ENCODE measurements around the gene TRAPPC6A.

The TRAPPC6A gene, protein sequence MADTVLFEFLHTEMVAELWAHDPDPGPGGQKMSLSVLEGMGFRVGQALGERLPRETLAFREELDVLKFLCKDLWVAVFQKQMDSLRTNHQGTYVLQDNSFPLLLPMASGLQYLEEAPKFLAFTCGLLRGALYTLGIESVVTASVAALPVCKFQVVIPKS

DNA sequence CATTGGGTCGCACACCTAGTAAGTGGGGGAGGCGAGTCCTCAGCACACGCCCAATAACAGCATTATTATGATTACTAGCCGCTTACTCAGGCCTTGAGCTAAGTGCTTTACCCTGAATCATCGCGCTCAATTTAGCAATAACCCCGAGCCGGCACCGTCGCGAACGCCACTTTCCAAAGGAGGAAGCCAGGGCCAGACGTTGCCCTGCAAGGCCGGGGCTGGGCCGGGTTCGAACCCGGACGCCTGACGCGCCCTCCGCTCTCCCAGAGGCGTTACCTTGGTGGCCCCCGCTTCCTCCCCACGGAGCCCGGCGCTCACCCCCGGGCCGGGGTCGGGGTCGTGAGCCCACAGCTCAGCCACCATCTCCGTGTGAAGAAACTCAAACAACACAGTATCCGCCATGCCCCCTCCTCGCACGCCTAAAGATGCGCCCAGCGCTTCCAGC is at the start of gene TRAPPC6A:
TRAPPC6A (minus strand) TSS at position 421 of the 445 bp plus-strand sequence; CDS start at position 402, 19 bp downstream.
- DNase-seq (ENCODE audit: low read depth in 2 of 2): no peak

GRCh38 chr19:45224645-45225044 is 46.6 kb upstream of the TRAPPC6A start:
- DNase-seq (ENCODE audit: low read depth in 2 of 2): no peak

- no peak for DNase-seq (ENCODE audit: low read depth in 2 of 2)
These were observed 45.8 kb upstream of the TRAPPC6A start for GRCh38 chr19:45223879-45224278.

GRCh38 chr19:45222724-45223123 is 44.7 kb upstream of the TRAPPC6A start:
- DNase-seq (ENCODE audit: low read depth in 2 of 2): no peak

DNA sequence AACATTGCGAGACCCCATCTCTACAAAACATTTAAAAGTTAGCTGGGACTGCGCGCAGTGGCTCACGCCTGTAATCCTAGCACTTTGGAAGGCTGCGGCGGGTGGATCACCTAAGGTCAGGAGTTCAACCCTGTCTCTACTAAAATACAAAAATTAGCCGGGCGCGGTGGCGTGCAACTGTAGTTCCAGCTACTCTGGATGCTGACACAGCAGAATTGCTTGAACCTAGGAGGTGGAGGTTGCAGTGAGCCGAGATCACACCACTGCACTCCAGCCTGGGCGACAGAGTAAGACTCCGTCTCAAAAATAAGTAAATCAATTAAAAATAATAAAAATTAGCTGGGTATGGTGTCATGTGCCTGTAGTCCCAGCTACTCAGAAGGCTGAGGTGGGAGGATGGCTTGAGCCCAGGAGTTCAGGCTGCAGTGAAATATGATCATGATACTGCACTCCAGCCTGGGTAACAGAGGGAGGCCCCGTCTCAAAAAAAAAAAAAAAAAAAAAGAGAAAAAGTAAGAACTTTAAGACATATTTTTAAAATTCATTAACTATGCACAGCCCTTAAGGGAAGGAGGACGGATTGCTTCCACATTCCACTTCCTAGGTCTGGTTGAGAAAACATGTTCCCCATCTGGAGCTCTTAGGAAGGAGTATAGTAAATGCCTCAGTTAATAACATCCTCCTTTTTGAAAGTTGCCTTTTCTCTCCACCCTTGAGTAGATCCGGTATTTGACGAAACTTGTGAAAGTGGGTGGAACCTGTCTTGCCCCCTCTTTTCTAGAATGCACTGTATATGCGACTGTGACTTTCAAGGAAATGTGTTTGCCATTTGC is 41.1 kb upstream of the TRAPPC6A start:
- no peak for DNase-seq (ENCODE audit: low read depth in 2 of 2)

DNA sequence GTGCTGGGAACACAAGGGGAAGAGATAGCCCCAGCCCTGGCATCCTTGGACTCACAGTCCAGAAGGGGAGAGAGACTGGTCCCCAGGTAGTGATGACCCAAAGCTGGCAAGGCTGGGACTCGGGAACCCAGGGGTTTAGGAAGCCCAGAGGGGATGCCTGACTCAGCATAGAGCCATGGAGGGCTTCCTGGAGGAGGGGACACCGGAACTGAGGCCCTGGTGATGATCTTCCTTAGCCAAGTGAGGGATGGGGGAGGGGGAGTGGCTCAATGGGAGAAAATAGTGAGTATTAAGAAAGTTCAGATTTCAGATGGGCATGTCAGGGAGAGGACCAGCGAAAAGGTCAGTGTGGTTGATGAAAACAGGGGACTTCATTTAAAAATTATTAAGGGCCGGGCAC is 40.4 kb upstream of the TRAPPC6A start:
- DNase-seq (ENCODE audit: low read depth in 2 of 2): no peak

DNA sequence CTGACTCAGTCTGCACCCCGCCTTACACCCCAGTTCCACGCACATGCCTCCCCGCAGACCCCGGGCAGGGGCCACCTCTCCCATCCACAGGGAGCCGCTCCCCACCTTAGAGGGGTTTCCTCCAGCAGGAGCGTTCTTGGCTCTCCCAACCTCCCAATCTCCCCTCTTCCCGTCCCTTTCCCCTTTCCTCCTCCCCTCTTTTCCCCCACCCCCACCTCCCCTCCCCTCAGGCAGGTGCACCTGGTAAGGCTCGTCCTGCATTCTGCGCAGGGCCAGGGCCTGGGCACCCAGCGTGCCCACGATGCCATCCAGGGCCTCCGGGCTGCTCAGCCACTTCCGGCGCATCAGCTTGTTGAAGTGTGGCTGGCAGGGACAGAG is 39.9 kb upstream of the TRAPPC6A start:
- no peak for DNase-seq (ENCODE audit: low read depth in 2 of 2)

DNA sequence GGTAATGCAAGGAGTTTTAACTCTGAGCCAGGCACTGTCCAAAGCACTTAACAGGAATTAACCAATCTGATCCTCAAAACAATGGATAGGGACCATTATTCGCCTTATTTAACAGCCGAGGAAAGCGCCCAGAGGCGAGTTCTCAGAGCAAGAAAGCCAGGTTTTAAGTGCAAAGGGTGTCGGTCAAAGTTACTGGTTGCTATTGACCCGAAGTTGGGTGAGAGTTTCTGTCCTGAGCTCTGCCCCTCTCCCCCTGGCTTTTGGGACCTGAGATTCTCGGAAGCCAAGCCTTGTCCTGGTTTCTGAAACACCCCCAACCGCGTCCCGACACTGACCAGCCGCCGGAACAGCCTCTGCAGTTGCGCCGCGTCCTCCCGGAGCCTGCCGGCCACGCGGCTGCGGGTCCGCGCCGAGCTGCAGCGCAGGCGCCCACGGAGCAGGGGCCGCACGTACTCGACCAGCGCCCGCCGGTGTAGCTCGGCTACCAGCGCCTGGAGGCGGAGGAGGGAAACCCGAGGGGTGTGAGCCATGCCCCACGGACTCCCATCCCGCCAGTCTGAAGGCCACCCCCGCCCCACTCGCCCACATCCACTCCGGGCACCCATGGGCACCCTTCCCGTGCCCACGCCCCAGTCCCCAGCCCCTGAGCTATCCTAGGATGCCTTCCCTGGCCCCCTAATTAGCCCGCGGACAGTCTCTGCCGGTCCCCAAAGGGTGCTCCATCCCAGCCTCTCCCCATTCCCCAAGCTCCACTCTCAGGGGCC is 39.3 kb upstream of the TRAPPC6A start:
- DNase-seq (ENCODE audit: low read depth in 2 of 2): no peak

DNA sequence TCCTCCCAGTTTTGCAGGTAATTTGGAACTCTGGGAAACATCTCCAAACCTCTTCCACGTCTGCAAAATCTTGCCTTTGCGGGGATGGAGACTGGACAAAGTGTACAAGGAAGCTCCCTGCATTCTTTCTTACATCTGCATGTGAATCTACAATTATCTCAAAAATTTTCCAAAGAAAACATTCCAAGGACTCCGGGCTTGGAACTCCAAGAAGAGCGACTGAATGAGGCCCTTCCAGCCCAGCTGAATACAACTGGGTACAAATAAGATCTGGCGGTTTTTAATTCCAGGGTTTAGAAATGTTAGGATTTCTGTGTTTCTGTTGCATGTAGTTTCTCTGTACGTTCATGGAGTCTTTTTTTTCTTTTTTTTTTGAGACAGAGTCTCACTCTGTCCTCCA is 38.6 kb upstream of the TRAPPC6A start:
- DNase-seq (ENCODE audit: low read depth in 2 of 2): no peak

DNA sequence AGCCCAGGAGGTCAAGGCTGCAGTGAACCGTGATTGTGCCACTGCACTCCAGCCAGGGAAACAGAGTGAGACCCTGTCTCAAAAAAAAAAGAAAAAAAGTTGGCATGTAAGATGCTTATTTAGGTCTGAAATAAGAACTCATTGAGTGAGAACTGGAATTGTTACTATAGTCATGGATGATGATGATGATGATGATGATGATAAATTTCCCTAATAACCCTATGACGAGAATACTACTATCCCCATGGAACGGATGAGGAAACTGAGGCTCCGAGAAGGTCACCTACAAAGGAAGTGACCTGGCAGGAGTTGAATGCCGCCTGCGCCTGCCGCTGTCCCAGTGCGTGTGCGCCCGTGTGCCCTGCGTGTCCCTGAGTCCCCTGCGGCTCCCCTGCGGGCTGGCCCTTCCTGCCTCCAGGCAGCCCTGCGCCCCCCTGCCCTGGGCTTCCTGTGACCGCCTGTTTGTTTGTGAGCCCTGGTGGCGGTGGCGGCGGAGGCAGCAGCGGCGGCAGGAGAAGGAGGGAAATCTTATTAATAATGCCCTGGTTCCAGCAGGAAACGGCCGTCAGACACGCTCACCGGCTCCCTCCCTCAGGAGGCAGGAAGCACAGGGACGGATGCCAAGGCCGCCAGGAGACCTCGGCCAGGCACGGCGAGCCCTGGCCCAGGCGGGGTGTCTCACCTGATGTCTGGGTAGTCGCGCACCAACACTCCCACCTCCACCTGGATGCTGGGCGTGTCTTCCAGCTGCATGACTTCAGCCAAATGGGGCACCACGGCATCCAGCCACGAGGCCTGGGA is 37.6 kb upstream of the TRAPPC6A start:
- DNase-seq (ENCODE audit: low read depth in 2 of 2): no peak

DNA sequence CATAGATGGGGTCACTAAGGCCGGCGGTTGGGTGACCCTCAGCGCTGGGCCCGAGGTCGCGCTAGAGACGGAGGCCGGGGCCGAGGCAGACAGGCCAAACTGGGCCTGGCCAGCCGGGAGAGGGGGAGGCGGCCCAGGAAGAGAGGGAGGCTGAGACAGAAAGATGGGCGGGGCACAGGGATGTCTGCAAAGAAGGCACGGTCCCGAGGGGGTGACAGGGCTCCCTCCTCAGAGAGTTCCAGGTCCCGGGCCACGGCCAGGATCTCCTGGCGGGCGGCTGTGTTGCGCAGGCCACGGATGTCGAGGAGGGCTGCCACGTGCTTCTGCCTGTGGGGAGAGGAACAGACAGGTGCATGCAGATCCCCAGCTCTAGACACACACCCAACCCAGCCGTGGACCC is 35.0 kb upstream of the TRAPPC6A start:
- DNase-seq (ENCODE audit: low read depth in 2 of 2): no peak

DNA sequence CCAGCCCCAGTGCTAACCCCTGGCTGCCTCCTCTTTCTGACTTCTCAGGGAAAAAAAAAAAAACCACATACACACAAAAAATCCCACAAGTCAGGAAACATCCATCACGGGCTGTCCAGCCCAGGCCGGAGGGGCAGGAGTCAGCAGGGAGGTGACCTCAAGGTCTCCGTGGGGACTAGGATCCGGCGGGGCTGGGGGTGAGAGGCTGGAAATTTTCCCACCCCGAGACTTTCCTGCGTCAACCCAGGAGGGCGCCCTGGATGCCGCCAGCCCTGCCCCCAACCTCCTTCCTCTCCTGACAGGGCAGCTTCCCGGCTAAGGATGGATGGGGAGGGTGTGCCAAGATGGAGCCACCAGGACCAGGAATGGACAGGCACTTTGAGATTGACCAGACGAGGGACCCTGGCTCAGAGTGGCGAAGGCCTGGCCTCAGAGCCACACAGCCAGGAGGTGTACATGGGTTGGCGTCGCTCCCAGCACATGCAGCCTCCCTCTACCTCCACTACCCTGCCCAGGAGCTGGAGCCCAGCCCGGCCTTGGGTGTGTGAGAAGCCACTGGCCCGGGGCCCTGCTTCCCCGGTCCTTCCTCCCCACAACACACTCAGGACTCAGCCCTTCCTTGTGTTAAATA is 33.8 kb upstream of the TRAPPC6A start:
- DNase-seq (ENCODE audit: low read depth in 2 of 2): no peak

- DNase-seq (ENCODE audit: low read depth in 2 of 2): no peak
These were observed 28.3 kb upstream of the TRAPPC6A start for GRCh38 chr19:45206328-45206727.

DNA sequence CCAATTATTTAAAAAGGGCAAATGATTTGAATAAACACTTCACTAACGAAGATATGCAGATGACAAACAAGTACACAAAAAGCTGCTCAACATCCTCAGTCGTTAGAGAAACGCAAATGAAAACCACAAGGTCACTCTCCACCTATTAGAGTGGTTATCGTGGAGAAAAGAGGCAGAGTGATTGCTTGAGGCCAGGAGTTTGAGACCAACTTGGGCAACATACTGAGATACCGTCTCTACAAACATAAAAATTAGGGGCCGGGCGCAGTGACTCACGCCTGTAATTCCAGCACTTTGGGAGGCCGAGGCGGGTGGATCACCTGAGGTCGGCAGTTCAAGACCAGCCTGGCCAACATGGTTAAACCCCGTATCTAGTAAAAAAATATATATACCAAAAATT is 27.8 kb upstream of the TRAPPC6A start:
- DNase-seq (ENCODE audit: low read depth in 2 of 2): no peak

DNA sequence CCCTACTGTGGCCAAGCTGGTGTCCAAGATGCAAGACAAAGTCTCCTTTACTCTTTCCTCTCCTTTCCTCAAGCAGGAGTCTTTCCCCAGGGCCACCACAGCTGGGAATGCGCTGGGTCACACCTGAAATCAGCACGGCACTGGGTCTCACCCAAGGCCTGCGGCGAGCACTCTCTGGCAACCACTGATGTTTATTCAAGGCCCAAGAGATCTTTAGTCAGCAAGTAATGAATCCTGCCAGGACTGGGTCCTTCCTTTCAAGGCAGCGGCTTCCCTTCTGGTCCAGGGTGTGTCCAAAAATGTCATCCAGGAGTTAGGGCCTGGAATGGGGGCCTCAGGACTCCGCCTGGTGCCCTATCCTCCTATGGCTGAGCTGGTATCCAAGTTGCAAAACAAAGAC is 24.6 kb upstream of the TRAPPC6A start:
- DNase-seq (ENCODE audit: low read depth in 2 of 2): no peak

GRCh38 chr19:45200568-45200967 is 22.5 kb upstream of the TRAPPC6A start:
- DNase-seq (ENCODE audit: low read depth in 2 of 2): no peak

- DNase-seq (ENCODE audit: low read depth in 2 of 2): no peak
These were observed 17.7 kb upstream of the TRAPPC6A start for GRCh38 chr19:45195764-45196163.

DNA sequence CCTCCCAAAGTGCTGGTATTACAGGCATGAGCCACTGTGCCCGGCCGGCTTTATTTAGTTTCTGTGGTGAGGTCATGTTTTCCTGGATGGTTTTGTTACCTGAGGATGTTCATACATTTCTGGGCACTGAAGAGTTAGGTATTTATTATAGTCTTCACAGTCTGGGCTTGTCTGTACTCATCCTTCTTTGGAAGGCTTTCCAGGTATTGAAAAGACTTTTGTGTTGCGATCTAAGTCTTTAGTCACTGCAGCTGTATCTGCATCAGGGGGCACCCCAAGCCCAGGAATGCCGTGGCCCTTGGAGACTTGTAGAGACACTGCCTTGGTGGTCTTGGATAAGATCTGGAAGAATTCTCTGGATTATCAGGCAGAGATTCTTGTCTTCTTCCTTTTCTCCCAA is 13.3 kb upstream of the TRAPPC6A start:
- no peak for DNase-seq (ENCODE audit: low read depth in 2 of 2)

DNA sequence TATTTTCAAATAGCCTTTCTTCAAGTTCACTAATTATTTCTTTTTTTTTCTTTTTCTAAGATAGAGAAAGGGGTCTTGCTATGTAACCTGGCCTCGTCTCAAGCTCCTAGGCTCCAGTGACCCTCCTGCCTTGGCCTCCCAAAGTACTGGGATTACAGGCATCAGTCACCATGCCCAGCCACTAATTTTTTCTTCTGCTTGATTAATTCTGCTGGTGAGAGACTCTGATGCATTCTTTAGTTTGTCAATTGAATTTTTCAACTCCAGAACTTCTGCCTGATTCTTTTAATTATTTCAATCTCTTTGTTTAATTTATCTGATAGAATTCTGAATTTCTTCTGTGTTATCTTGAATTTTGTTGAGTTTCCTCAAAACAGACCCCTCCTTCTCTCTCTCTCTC is 11.9 kb upstream of the TRAPPC6A start:
- DNase-seq (ENCODE audit: low read depth in 2 of 2): no peak

DNA sequence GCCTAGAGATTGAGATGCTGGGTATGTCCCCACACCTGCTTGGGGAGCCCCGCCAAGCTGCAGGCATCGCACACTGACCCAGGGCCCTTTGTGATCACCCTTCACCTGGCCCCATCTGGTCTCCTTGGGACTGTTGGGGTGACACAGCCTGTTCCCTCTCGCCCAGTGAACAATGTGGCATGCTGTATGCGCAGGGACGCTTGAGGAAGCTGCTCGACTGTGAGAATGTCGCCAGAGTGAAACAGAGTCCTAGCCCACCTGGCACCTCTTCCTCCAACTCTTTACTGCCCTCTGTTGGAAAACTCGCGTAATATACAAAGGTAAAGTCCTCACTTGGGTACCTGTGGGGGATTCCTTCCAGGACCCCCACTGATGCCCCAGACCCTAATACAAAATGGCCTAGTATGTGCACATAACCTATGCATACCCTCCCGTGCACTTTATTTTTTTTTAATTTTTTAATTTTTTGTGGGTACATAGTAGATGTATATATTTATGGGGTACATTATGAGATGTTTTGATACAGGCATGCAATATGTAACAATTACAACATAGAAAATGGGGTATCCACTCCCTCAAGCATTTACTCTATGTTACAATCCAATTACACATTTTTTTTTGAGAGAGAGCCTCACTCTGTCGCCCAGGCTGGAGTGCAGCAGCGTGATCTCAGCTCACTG is 9.5 kb upstream of the TRAPPC6A start:
- no peak for DNase-seq (ENCODE audit: low read depth in 2 of 2)
